Activated naive CD8-positive, alpha-beta T cell treated with anti-CD3 and anti-CD28 coated beads for 36 hours (primary cell): ENCODE data around the gene TMEM135. TPM values are rescaled to one million over a fixed set of nuclear protein-coding genes. Genes with fewer than 3 reads are reported as not detected.
"Not testable (repeated sequence)": the region's sequence is repeated elsewhere in the genome, so short reads cannot be mapped to it uniquely, and the experiment has no call there.

Source experiments
- DNase-seq: peaks from one replicate; pipeline ENCODE4 v3.0.0; 2021
- H3K27ac Mint-ChIP-seq: one replicate; pipeline ENCODE4 v1.8.0; 2022; ENCODE audit warnings: mild to moderate bottlenecking, moderate library complexity, mixed read lengths
- H3K27me3 Mint-ChIP-seq: one replicate; pipeline ENCODE4 v1.8.0; 2022; ENCODE audit warnings: mild to moderate bottlenecking, mixed read lengths
- H3K36me3 Mint-ChIP-seq: one replicate; pipeline ENCODE4 v1.8.0; 2021; ENCODE audit warnings: mild to moderate bottlenecking, mixed read lengths
- H3K4me1 Mint-ChIP-seq: one replicate; pipeline ENCODE4 v1.8.0; 2021; ENCODE audit warnings: mixed read lengths
- H3K4me3 Mint-ChIP-seq: one replicate; pipeline ENCODE4 v1.8.0; 2022; ENCODE audit warnings: mild to moderate bottlenecking, moderate library complexity, mixed read lengths
- H3K9me3 Mint-ChIP-seq: one replicate; pipeline ENCODE4 v1.8.0; 2022; ENCODE audit warnings: mixed read lengths
- total RNA-seq, 2 experiments: library from RNA; stranded (reverse); gene quantifications; one replicate each; pipeline ENCODE4 v1.2.3, GENCODE V29; 2021

Gene TMEM135
- total RNA-seq, 2 experiments from 2014 or later: 22.8 to 29.0 TPM

GRCh38 chr11:87012089-87012488 is 25.6 kb upstream of the TMEM135 start:
- no peaks in the 10 kb centered on the region for H3K4me1 Mint-ChIP-seq
- no peaks in the 10 kb centered on the region for H3K36me3 Mint-ChIP-seq
- no peak for DNase-seq
- no peaks in the 10 kb centered on the region for H3K27me3 Mint-ChIP-seq
- no peak overlapping the region for H3K4me3 Mint-ChIP-seq
- no peaks in the 10 kb centered on the region for H3K9me3 Mint-ChIP-seq
- H3K27ac Mint-ChIP-seq: no peak overlapping the region

- DNase-seq: no peak
- H3K27ac Mint-ChIP-seq: no peak overlapping the region
- H3K4me3 Mint-ChIP-seq: no peak overlapping the region
- H3K9me3 Mint-ChIP-seq: no peaks in the 10 kb centered on the region
- H3K27me3 Mint-ChIP-seq: no peaks in the 10 kb centered on the region
- H3K36me3 Mint-ChIP-seq: no peaks in the 10 kb centered on the region
- H3K4me1 Mint-ChIP-seq: no peaks in the 10 kb centered on the region
Observed at GRCh38 chr11:87012673-87013072, 25.1 kb upstream of the TMEM135 start.

- Mint-ChIP-seq H3K4me3 (no peak overlapping the region), H3K36me3 (no peaks in the 10 kb centered on the region), H3K27ac (no peak overlapping the region), H3K9me3 (no peaks in the 10 kb centered on the region), H3K4me1 (no peaks in the 10 kb centered on the region), H3K27me3 (no peaks in the 10 kb centered on the region)
- DNase-seq: no peak
Observed at GRCh38 chr11:87013912-87014825, 23.6 kb upstream of the TMEM135 start.

- no peak overlapping the region for H3K4me3 Mint-ChIP-seq
- H3K4me1 Mint-ChIP-seq: peaks cover 3% of the 10 kb centered on the region
- H3K36me3 Mint-ChIP-seq: no peaks in the 10 kb centered on the region
- no peaks in the 10 kb centered on the region for H3K27me3 Mint-ChIP-seq
- no peak for DNase-seq
- H3K9me3 Mint-ChIP-seq: no peaks in the 10 kb centered on the region
- H3K27ac Mint-ChIP-seq: no peak overlapping the region
Observed at GRCh38 chr11:87015645-87016044, 22.1 kb upstream of the TMEM135 start.

- no peak overlapping the region for H3K27ac Mint-ChIP-seq
- no peaks in the 10 kb centered on the region for H3K9me3 Mint-ChIP-seq
- H3K36me3 Mint-ChIP-seq: no peaks in the 10 kb centered on the region
- H3K4me3 Mint-ChIP-seq: no peak overlapping the region
- no peak for DNase-seq
- no peaks in the 10 kb centered on the region for H3K27me3 Mint-ChIP-seq
- H3K4me1 Mint-ChIP-seq: peaks cover 3% of the 10 kb centered on the region
Observed at GRCh38 chr11:87019613-87020271, 18.0 kb upstream of the TMEM135 start.

GRCh38 chr11:87020336-87020735 is 17.4 kb upstream of the TMEM135 start:
- Mint-ChIP-seq H3K27me3 (no peaks in the 10 kb centered on the region), H3K9me3 (no peaks in the 10 kb centered on the region), H3K36me3 (no peaks in the 10 kb centered on the region), H3K27ac (no peak overlapping the region), H3K4me3 (no peak overlapping the region), H3K4me1 (peaks cover 3% of the 10 kb centered on the region)
- DNase-seq: no peak

GRCh38 chr11:87020764-87021365 is 16.9 kb upstream of the TMEM135 start:
- DNase-seq: no peak
- Mint-ChIP-seq H3K9me3 (no peaks in the 10 kb centered on the region), H3K27ac (no peak overlapping the region), H3K27me3 (no peaks in the 10 kb centered on the region), H3K4me1 (peaks cover 3% of the 10 kb centered on the region), H3K36me3 (no peaks in the 10 kb centered on the region), H3K4me3 (no peak overlapping the region)

GRCh38 chr11:87022254-87022653 is 15.5 kb upstream of the TMEM135 start:
- Mint-ChIP-seq H3K27ac (no peak overlapping the region), H3K4me3 (no peak overlapping the region), H3K9me3 (no peaks in the 10 kb centered on the region), H3K4me1 (peaks cover 3% of the 10 kb centered on the region), H3K27me3 (no peaks in the 10 kb centered on the region), H3K36me3 (no peaks in the 10 kb centered on the region)
- no peak for DNase-seq

- H3K4me3 Mint-ChIP-seq: no peak overlapping the region
- H3K9me3 Mint-ChIP-seq: no peaks in the 10 kb centered on the region
- H3K36me3 Mint-ChIP-seq: no peaks in the 10 kb centered on the region
- no peaks in the 10 kb centered on the region for H3K27me3 Mint-ChIP-seq
- H3K4me1 Mint-ChIP-seq: peaks cover 3% of the 10 kb centered on the region
- no peak for DNase-seq
- H3K27ac Mint-ChIP-seq: no peak overlapping the region
Observed at GRCh38 chr11:87022738-87023137, 15.0 kb upstream of the TMEM135 start.

GRCh38 chr11:87026415-87026814 is 11.3 kb upstream of the TMEM135 start:
- H3K27me3 Mint-ChIP-seq, H3K36me3 Mint-ChIP-seq, H3K4me1 Mint-ChIP-seq, H3K27ac Mint-ChIP-seq, DNase-seq, H3K9me3 Mint-ChIP-seq, H3K4me3 Mint-ChIP-seq: not testable (repeated sequence)

- Mint-ChIP-seq H3K4me3 (no peak overlapping the region), H3K9me3 (peaks cover under 1% of the 10 kb centered on the region), H3K27ac (no peak overlapping the region), H3K36me3 (no peaks in the 10 kb centered on the region), H3K27me3 (no peaks in the 10 kb centered on the region), H3K4me1 (peaks cover 8% of the 10 kb centered on the region)
- no peak for DNase-seq
Observed at GRCh38 chr11:87030458-87031054, 7.2 kb upstream of the TMEM135 start.

- Mint-ChIP-seq H3K4me3 (no peak overlapping the region), H3K27me3 (no peaks in the 10 kb centered on the region), H3K36me3 (no peaks in the 10 kb centered on the region), H3K4me1 (peaks cover 12% of the 10 kb centered on the region), H3K9me3 (peaks cover 1% of the 10 kb centered on the region), H3K27ac (no peak overlapping the region)
- DNase-seq: no peak
Observed at GRCh38 chr11:87031433-87032170, 6.1 kb upstream of the TMEM135 start.

GRCh38 chr11:87033561-87033960 is 4.2 kb upstream of the TMEM135 start:
- H3K9me3 Mint-ChIP-seq: peaks cover 1% of the 10 kb centered on the region
- H3K27ac Mint-ChIP-seq: no peak overlapping the region
- H3K4me1 Mint-ChIP-seq: peaks cover 19% of the 10 kb centered on the region
- H3K4me3 Mint-ChIP-seq: no peak overlapping the region
- no peak for DNase-seq
- H3K27me3 Mint-ChIP-seq: no peaks in the 10 kb centered on the region
- H3K36me3 Mint-ChIP-seq: peaks cover 1% of the 10 kb centered on the region

- Mint-ChIP-seq H3K36me3 (peaks cover 6% of the 10 kb centered on the region), H3K4me3 (no peak overlapping the region), H3K9me3 (peaks cover 1% of the 10 kb centered on the region), H3K4me1 (peaks cover 30% of the 10 kb centered on the region), H3K27ac (no peak overlapping the region), H3K27me3 (no peaks in the 10 kb centered on the region)
- no peak for DNase-seq
Observed at GRCh38 chr11:87035976-87036583, 1.7 kb upstream of the TMEM135 start.
